Gastroesophageal sphincter (tissue), 3 donors: Measurements from ENCODE around the gene CHDH.

Source experiments
- CTCF ChIP-seq, 4 experiments: fragments of 200-600 bp in 2 of 4; fragments of 450-650 bp in 2 of 4; sonication (generic) in 1 of 4; IDR thresholded peaks; one replicate each; pipeline ENCODE4 v1.5.1; 2017 to 2019; ENCODE audit warnings: antibody characterized with exemption in 4 of 4, mild to moderate bottlenecking in 2 of 4, moderate library complexity in 2 of 4
- EP300 ChIP-seq: sonication (generic); formaldehyde crosslinking; IDR thresholded peaks from one replicate; pipeline ENCODE4 v1.6.1; 2017; ENCODE audit warnings: antibody characterized with exemption, mild to moderate bottlenecking
- POLR2A ChIP-seq, 2 donors: fragments of 450-650 bp; IDR thresholded peaks; one replicate each; pipeline ENCODE4 v1.6.1; 2017; ENCODE audit warnings: antibody characterized with exemption in 2 of 2, mild to moderate bottlenecking in 2 of 2, moderate library complexity in 1 of 2
- POLR2AphosphoS5 ChIP-seq: sonication (generic); formaldehyde crosslinking; IDR thresholded peaks from one replicate; pipeline ENCODE4 v1.6.1; 2017; ENCODE audit warnings: antibody characterized with exemption

DNA sequence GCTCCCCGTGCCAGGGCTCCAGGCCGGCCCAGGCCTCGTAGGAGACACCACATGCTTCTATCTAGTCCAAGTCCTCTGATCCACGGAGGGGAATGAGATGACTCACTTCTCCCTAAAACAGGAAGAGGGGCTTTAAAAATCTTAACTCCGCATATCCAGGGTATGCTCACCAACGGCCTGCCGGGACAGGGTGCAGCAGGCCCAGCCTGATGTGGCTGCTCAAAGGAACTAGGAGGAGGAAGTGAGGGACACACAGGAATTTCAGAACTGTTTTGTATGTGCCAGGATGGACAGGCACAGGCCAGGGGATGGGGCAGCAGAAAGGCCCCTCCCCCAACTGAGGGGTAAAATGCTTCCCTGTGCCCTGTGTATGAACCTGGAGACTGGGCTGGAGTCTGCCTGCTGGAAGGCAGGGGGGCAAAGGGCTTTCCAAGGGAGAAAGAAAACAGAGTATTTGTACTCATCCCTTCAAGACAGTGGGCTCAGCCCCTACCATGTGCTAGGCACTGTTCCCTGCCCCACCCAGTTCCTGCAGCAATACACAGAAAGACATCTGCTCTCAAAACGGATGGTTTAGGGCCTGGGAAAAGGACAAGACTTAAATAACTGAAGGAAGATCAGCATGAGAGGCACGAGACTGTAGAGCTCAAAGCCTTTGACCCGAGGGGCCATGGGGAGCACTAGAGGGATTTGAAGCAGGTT, 22.1 kb downstream of the CHDH start:
- TF ChIP-seq POLR2A (IDR thresholded peaks at IDR 0.05), result no peak
- no peak for TF ChIP-seq CTCF (IDR thresholded peaks at IDR 0.05)
- no peak for TF ChIP-seq POLR2AphosphoS5
- TF ChIP-seq EP300, result no peak
